GM23338 (cell line): Measurements from ENCODE around the gene MYH7. TPM values are rescaled to one million over a fixed set of nuclear protein-coding genes. Genes with fewer than 3 reads are reported as not detected.

ENCODE experiments used
- ATAC-seq: fragments of 200-7000 bp; cut with Tn5 transposase; 3 replicates; pipeline ENCODE4 v1.9.1; 2020
- DNase-seq: peaks from one replicate; pipeline ENCODE4 v3.0.0-alpha.2; 2015; ENCODE audit warnings: low spot score
- H2AFZ ChIP-seq: fragments of 200-600 bp; sonication (generic); 2 replicates; pipeline ENCODE4 v1.8.0; 2016; ENCODE audit warnings: antibody characterized with exemption, mild to moderate bottlenecking, moderate library complexity
- H3F3A ChIP-seq: fragments of 200-600 bp; sonication (generic); replicated peaks from 2 replicates; pipeline ENCODE4 v1.8.0; 2017; ENCODE audit warnings: antibody characterized with exemption, mixed run types, low read depth
- H3K27ac ChIP-seq: fragments of 200-600 bp; sonication (generic); 2 replicates; pipeline ENCODE4 v1.6.1; 2016; ENCODE audit warnings: low read depth
- H3K27me3 ChIP-seq: fragments of 200-600 bp; sonication (generic); 2 replicates; pipeline ENCODE4 v1.8.0; 2016; ENCODE audit warnings: mild to moderate bottlenecking, mixed run types, moderate library complexity; ENCODE audit not compliant: insufficient read depth
- H3K36me3 ChIP-seq: fragments of 200-600 bp; sonication (generic); 2 replicates; pipeline ENCODE4 v1.8.0; 2016; ENCODE audit warnings: mild to moderate bottlenecking; ENCODE audit not compliant: insufficient read depth
- H3K4me1 ChIP-seq: fragments of 200-600 bp; sonication (generic); 2 replicates; pipeline ENCODE4 v1.8.0; 2016; ENCODE audit warnings: mild to moderate bottlenecking, moderate library complexity; ENCODE audit not compliant: insufficient read depth
- H3K4me2 ChIP-seq: fragments of 200-600 bp; sonication (generic); 2 replicates; pipeline ENCODE4 v1.7.1; 2017; ENCODE audit warnings: mixed run types
- H3K4me3 ChIP-seq: fragments of 200-600 bp; sonication (generic); 2 replicates; pipeline ENCODE4 v1.6.1; 2016; ENCODE audit warnings: mixed run types
- H3K79me2 ChIP-seq: fragments of 200-600 bp; sonication (generic); replicated peaks from 2 replicates; pipeline ENCODE4 v1.8.0; 2017; ENCODE audit warnings: mild to moderate bottlenecking; ENCODE audit not compliant: insufficient read depth
- H3K9me2 ChIP-seq: fragments of 200-600 bp; sonication (generic); 2 replicates; pipeline ENCODE4 v1.8.0; 2017; ENCODE audit not compliant: insufficient read depth
- H4K20me1 ChIP-seq: fragments of 200-600 bp; sonication (generic); replicated peaks from 2 replicates; pipeline ENCODE4 v1.8.0; 2017; ENCODE audit warnings: mild to moderate bottlenecking; ENCODE audit not compliant: insufficient read depth
- H3K27ac Mint-ChIP-seq: 2 replicates; pipeline ENCODE4 v1.8.0; 2020; ENCODE audit warnings: inconsistent platforms, mild to moderate bottlenecking, moderate library complexity, mixed read lengths
- H3K27me3 Mint-ChIP-seq: 3 replicates; pipeline ENCODE4 v1.8.0; 2022; ENCODE audit warnings: low read depth, mild to moderate bottlenecking, moderate library complexity, mixed read lengths, inconsistent platforms; ENCODE audit not compliant: insufficient read depth, poor library complexity
- H3K36me3 Mint-ChIP-seq: 3 replicates; pipeline ENCODE4 v1.8.0; 2021; ENCODE audit warnings: low read depth, mild to moderate bottlenecking, inconsistent platforms, moderate library complexity, mixed read lengths
- H3K4me1 Mint-ChIP-seq: 3 replicates; pipeline ENCODE4 v1.8.0; 2020; ENCODE audit warnings: mild to moderate bottlenecking, inconsistent platforms, mixed read lengths
- H3K4me3 Mint-ChIP-seq: 3 replicates; pipeline ENCODE4 v1.8.0; 2021; ENCODE audit warnings: moderate library complexity, mild to moderate bottlenecking, inconsistent platforms, mixed read lengths
- H3K9me3 Mint-ChIP-seq: 3 replicates; pipeline ENCODE4 v1.8.0; 2020; ENCODE audit warnings: moderate library complexity, mild to moderate bottlenecking, inconsistent platforms, mixed read lengths
- CREB1 ChIP-seq: fragments of 250-450 bp; sonication (Bioruptor Pico); IDR thresholded peaks from 2 replicates; pipeline ENCODE4 v1.5.0; 2020; ENCODE audit warnings: low read depth, mild to moderate bottlenecking, moderate library complexity
- CTCF ChIP-seq, 2 experiments: fragments of 200-600 bp in 1 of 2; sonication (generic) in 1 of 2; conservative IDR thresholded peaks; 2 replicates each; pipeline versions ENCODE4 v1.5.1 to v1.6.1; 2016 to 2017; ENCODE audit warnings: antibody characterized with exemption in 2 of 2, low read depth in 2 of 2, mild to moderate bottlenecking in 2 of 2, moderate library complexity in 1 of 2
- ETS1 ChIP-seq: IDR thresholded peaks from 2 replicates; pipeline ENCODE4 v1.6.1; 2016; ENCODE audit warnings: antibody characterized with exemption
- EZH2 ChIP-seq: fragments of 200-600 bp; sonication (generic); IDR thresholded peaks from one replicate; pipeline ENCODE4 v1.8.0; 2017; ENCODE audit warnings: antibody characterized with exemption, mild to moderate bottlenecking, low read depth; ENCODE audit not compliant: unreplicated experiment
- EZH2phosphoT487 ChIP-seq: fragments of 200-600 bp; sonication (generic); IDR thresholded peaks from one replicate; pipeline ENCODE4 v1.8.1; 2018; ENCODE audit warnings: antibody characterized with exemption; ENCODE audit not compliant: unreplicated experiment
- JUNB ChIP-seq: IDR thresholded peaks from one replicate; pipeline ENCODE4 v1.6.1; 2016; ENCODE audit warnings: antibody characterized with exemption; ENCODE audit not compliant: unreplicated experiment
- NANOG ChIP-seq: IDR thresholded peaks from 2 replicates; pipeline ENCODE4 v1.6.1; 2016; ENCODE audit warnings: antibody characterized with exemption, borderline replicate concordance
- REST ChIP-seq: IDR thresholded peaks from one replicate; pipeline ENCODE4 v1.6.1; 2018; ENCODE audit warnings: antibody characterized with exemption; ENCODE audit not compliant: unreplicated experiment
- STAT1 ChIP-seq: IDR thresholded peaks from one replicate; pipeline ENCODE4 v1.6.1; 2016; ENCODE audit warnings: antibody characterized with exemption; ENCODE audit not compliant: unreplicated experiment
- ZNF114 ChIP-seq: fragments of 250-450 bp; sonication (Bioruptor Pico); IDR thresholded peaks from 2 replicates; pipeline ENCODE4 v1.5.0; 2020; ENCODE audit warnings: mild to moderate bottlenecking, moderate library complexity
- ZNF331 ChIP-seq: fragments of 250-450 bp; sonication (Bioruptor Pico); IDR thresholded peaks from 2 replicates; pipeline ENCODE4 v1.5.0; 2020; ENCODE audit warnings: low read depth, mild to moderate bottlenecking, moderate library complexity
- polyA plus RNA-seq: library from polyadenylated mRNA; unstranded; fragments of >200 nt; fragmentation: Nextera tagmentation; extraction: Ambion mirVana; gene quantifications from 2 replicates; pipeline ENCODE4 v1.2.1, GENCODE V29; 2016
- total RNA-seq: library from RNA; depleted of rRNA; stranded (reverse); fragments of >200 nt; shearing (Covaris generic); gene quantifications from 2 replicates; pipeline ENCODE4 v1.2.3, GENCODE V29; 2014

MYH7 gene
- total and polyA plus RNA-seq, 2 experiments from 2014 or later = not detected

- TF ChIP-seq ZNF331 (no peak), CTCF (conservative IDR thresholded peaks at IDR 0.05; ENCODE audit: low read depth in 2 of 2) (no peak), ETS1 (no peak), EZH2phosphoT487 (no peak), CREB1 (CRISPR knock-in tag) (no peak), EZH2 (no peak), ZNF114 (CRISPR knock-in tag) (no peak), STAT1 (no peak)
- Histone ChIP-seq H3K4me2 (no peak overlapping the region), H3K9me2 (no peaks in the 10 kb centered on the region), H3K4me3 (no peak overlapping the region), H3F3A (no peaks in the 10 kb centered on the region), H3K27me3 (no peaks in the 10 kb centered on the region), H3K27ac (no peak overlapping the region), H3K4me1 (no peaks in the 10 kb centered on the region; the same call in 1 of the 2 replicates), H2AFZ (no peak overlapping the region), H4K20me1 (no peaks in the 10 kb centered on the region; the same call in 1 of the 2 replicates), H3K79me2 (no peaks in the 10 kb centered on the region), H3K36me3 (no peaks in the 10 kb centered on the region)
- Mint-ChIP-seq H3K9me3 (no peaks in the 10 kb centered on the region; the same call in 2 of the 3 replicates), H3K4me1 (peaks cover 17% of the 10 kb centered on the region), H3K36me3 (no peaks in the 10 kb centered on the region; the same call in 2 of the 3 replicates), H3K27me3 (peaks cover 5% of the 10 kb centered on the region), H3K27ac (no peak overlapping the region), H3K4me3 (no peak overlapping the region)
- DNase-seq (no peak), ATAC-seq (no peak)
Measured at GRCh38 chr14:23384364-23385080, 50.9 kb downstream of the MYH7 start.

GRCh38 chr14:23382731-23383440, 52.6 kb downstream of the MYH7 start:
- Mint-ChIP-seq H3K27me3 (peaks cover 13% of the 10 kb centered on the region), H3K4me1 (peaks cover 8% of the 10 kb centered on the region), H3K4me3 (no peak overlapping the region), H3K36me3 (no peaks in the 10 kb centered on the region; the same call in 2 of the 3 replicates), H3K27ac (no peak overlapping the region), H3K9me3 (no peaks in the 10 kb centered on the region; the same call in 2 of the 3 replicates)
- Histone ChIP-seq H3K9me2 (no peaks in the 10 kb centered on the region), H2AFZ (no peak overlapping the region), H4K20me1 (no peaks in the 10 kb centered on the region; the same call in 1 of the 2 replicates), H3K79me2 (no peaks in the 10 kb centered on the region), H3F3A (no peaks in the 10 kb centered on the region), H3K36me3 (no peaks in the 10 kb centered on the region), H3K4me1 (no peaks in the 10 kb centered on the region), H3K27ac (no peak overlapping the region), H3K27me3 (peaks cover 14% of the 10 kb centered on the region; the same call in 1 of the 2 replicates), H3K4me3 (no peak overlapping the region), H3K4me2 (no peak overlapping the region)
- ATAC-seq (no peak), DNase-seq (no peak)
- TF ChIP-seq EZH2 = no peak
- TF ChIP-seq CREB1 (CRISPR knock-in tag) = no peak
- TF ChIP-seq ZNF331 = no peak
- no peak for TF ChIP-seq EZH2phosphoT487
- TF ChIP-seq JUNB = no peak
- no peak for TF ChIP-seq NANOG
- TF ChIP-seq REST = no peak
